ENCODE results near the gene MAGI3.

Gene MAGI3

GRCh38 chr1:113389359-113389952, 859 bp upstream of the MAGI3 start:
- H3K9ac ChIP-seq (ENCODE audit: low read depth, low read length, poor library complexity, severe bottlenecking), result peak overlapping the region; percentile 61
- TF ChIP-seq EZH2phosphoT487 (IDR thresholded peaks at IDR 0.05; ENCODE audit: borderline replicate concordance) (no peak), CTCF (conservative IDR thresholded peaks at IDR 0.05; ENCODE audit: low read length) (no peak)
- H3K4me3 ChIP-seq (ENCODE audit: low read length, poor library complexity, severe bottlenecking), result peak overlapping the region; percentile 90
- peak overlapping the region; percentile 98 for H3K4me2 ChIP-seq (ENCODE audit: low read depth, low read length, poor library complexity, severe bottlenecking)
- no peaks in the 10 kb centered on the region for H3K27me3 ChIP-seq (ENCODE audit: insufficient read depth, low read length, poor library complexity, severe bottlenecking)
- H3K9me2 ChIP-seq (replicated peaks; ENCODE audit: low read depth, low read length), result no peaks in the 10 kb centered on the region
- H2AFZ ChIP-seq (ENCODE audit: low read length), result peak overlapping the region; percentile 97
- peaks cover 42% of the 10 kb centered on the region for H3K4me1 ChIP-seq (ENCODE audit: insufficient read depth, low read length, poor library complexity, severe bottlenecking)
- peaks cover 34% of the 10 kb centered on the region for H3K79me2 ChIP-seq (ENCODE audit: insufficient read depth, low read length)
- H3F3A ChIP-seq (ENCODE audit: low read depth), result no peaks in the 10 kb centered on the region
- peaks cover 19% of the 10 kb centered on the region for H4K20me1 ChIP-seq (ENCODE audit: insufficient read depth, low read length, poor library complexity, severe bottlenecking)
- H3K9me3 ChIP-seq (ENCODE audit: insufficient read depth, low read depth, low read length), result no peaks in the 10 kb centered on the region
- H3K36me3 ChIP-seq (ENCODE audit: insufficient read depth, low read length), result no peaks in the 10 kb centered on the region

GRCh38 chr1:113390871-113391648, 745 bp downstream of the MAGI3 start:
- peaks cover 47% of the 10 kb centered on the region for H3K79me2 ChIP-seq (ENCODE audit: insufficient read depth, low read length)

DNA sequence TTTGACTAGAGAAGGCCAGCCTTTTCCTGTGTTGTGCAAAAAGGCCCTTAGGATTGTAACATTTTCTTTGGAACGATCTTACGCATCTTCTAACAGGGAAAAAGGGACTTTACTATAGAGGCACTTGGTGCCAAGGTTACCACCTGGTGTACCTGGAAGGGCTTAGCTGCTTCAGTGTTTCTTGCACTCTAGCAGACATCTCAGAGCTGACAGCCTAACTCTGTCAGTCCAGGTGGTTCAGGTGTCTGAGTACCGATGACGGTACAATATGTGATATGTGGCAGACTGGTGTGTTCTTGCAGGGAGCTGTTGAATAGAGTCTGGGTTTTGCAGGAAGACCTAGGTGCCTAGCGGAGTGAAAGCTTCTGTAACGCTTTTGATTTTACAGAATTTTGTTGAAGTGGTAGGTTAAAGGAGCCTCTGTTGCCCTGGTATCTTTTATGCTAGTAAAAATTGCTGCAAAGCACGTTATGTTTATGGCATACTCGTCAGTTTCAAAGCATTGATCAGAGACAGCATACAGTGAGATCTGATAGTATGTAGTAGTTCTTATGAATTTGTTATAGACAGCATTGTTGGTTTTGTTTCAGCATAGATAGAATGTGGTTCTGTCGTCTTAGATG, 1.4 kb downstream of the MAGI3 start:
- Histone ChIP-seq H3K9me2 (replicated peaks; ENCODE audit: low read depth, low read length) (no peaks in the 10 kb centered on the region), H3F3A (ENCODE audit: low read depth) (no peaks in the 10 kb centered on the region), H4K20me1 (ENCODE audit: insufficient read depth, low read length, poor library complexity, severe bottlenecking) (peaks cover 22% of the 10 kb centered on the region), H3K4me2 (ENCODE audit: low read depth, low read length, poor library complexity, severe bottlenecking) (peak overlapping the region; percentile 85), H3K79me2 (ENCODE audit: insufficient read depth, low read length) (peaks cover 54% of the 10 kb centered on the region), H3K4me1 (ENCODE audit: insufficient read depth, low read length, poor library complexity, severe bottlenecking) (peaks cover 53% of the 10 kb centered on the region), H3K27me3 (ENCODE audit: insufficient read depth, low read length, poor library complexity, severe bottlenecking) (no peaks in the 10 kb centered on the region), H3K9ac (ENCODE audit: low read depth, low read length, poor library complexity, severe bottlenecking) (peak overlapping the region; percentile 89), H3K36me3 (ENCODE audit: insufficient read depth, low read length) (no peaks in the 10 kb centered on the region), H2AFZ (ENCODE audit: low read length) (no peak overlapping the region), H3K9me3 (ENCODE audit: insufficient read depth, low read depth, low read length) (no peaks in the 10 kb centered on the region), H3K4me3 (ENCODE audit: low read length, poor library complexity, severe bottlenecking) (peak overlapping the region; percentile 90)
- no peak for TF ChIP-seq CTCF (conservative IDR thresholded peaks at IDR 0.05; ENCODE audit: low read length)
- no peak for TF ChIP-seq EZH2phosphoT487 (IDR thresholded peaks at IDR 0.05; ENCODE audit: borderline replicate concordance)

More at GRCh38 chr1:113390871-113391648, 745 bp downstream of the MAGI3 start:
- no peaks in the 10 kb centered on the region for H3K36me3 ChIP-seq (ENCODE audit: insufficient read depth, low read length)
- peak overlapping the region; percentile 85 for H3K4me2 ChIP-seq (ENCODE audit: low read depth, low read length, poor library complexity, severe bottlenecking)
- H2AFZ ChIP-seq (ENCODE audit: low read length), result peak overlapping the region; percentile 98
- H3K9me2 ChIP-seq (replicated peaks; ENCODE audit: low read depth, low read length), result no peaks in the 10 kb centered on the region
- peaks cover 22% of the 10 kb centered on the region for H4K20me1 ChIP-seq (ENCODE audit: insufficient read depth, low read length, poor library complexity, severe bottlenecking)
- no peak for TF ChIP-seq EZH2phosphoT487 (IDR thresholded peaks at IDR 0.05; ENCODE audit: borderline replicate concordance)
- TF ChIP-seq CTCF (conservative IDR thresholded peaks at IDR 0.05; ENCODE audit: low read length), result no peak
- H3K4me3 ChIP-seq (ENCODE audit: low read length, poor library complexity, severe bottlenecking), result peak overlapping the region; percentile 90
- no peaks in the 10 kb centered on the region for H3F3A ChIP-seq (ENCODE audit: low read depth)
- H3K27me3 ChIP-seq (ENCODE audit: insufficient read depth, low read length, poor library complexity, severe bottlenecking), result no peaks in the 10 kb centered on the region
- H3K9me3 ChIP-seq (ENCODE audit: insufficient read depth, low read depth, low read length), result no peaks in the 10 kb centered on the region
- peak overlapping the region; percentile 89 for H3K9ac ChIP-seq (ENCODE audit: low read depth, low read length, poor library complexity, severe bottlenecking)
- H3K4me1 ChIP-seq (ENCODE audit: insufficient read depth, low read length, poor library complexity, severe bottlenecking), result peaks cover 51% of the 10 kb centered on the region

Measured in Loucy (cell line).